K562 (cell line): Measurements from ENCODE around the gene LAG3. TPM values are rescaled to one million over a fixed set of nuclear protein-coding genes. Genes with fewer than 3 reads are reported as not detected.

Experiments used
- CEBPZ ChIP-seq: fragments of 150-350 bp; IDR thresholded peaks from 2 replicates; pipeline ENCODE4 v1.6.1; 2014; ENCODE audit warnings: low read depth, mild to moderate bottlenecking, low read length, borderline replicate concordance
- ELF2 ChIP-seq: fragments of 250-450 bp; sonication (Bioruptor Pico); IDR thresholded peaks from 2 replicates; pipeline ENCODE4 v1.5.0; 2021; ENCODE audit warnings: mild to moderate bottlenecking
- FOXK2 ChIP-seq, 2 experiments: fragments of 450-650 bp; IDR thresholded peaks in 1 of 2; conservative IDR thresholded peaks in 1 of 2; 2 replicates each; pipeline ENCODE4 v1.6.1; 2016; ENCODE audit warnings: low read depth in 2 of 2, mild to moderate bottlenecking in 1 of 2
- GABPA ChIP-seq: fragments of 200-800 bp; sonication (Bioruptor generic); conservative IDR thresholded peaks from 2 replicates; pipeline ENCODE4 v1.6.1; 2016; ENCODE audit warnings: low read depth, missing genetic modification characterization, missing compliant biosample characterization
- GATAD2A ChIP-seq: fragments of 450-650 bp; IDR thresholded peaks from 2 replicates; pipeline ENCODE4 v1.6.1; 2017
- HMG20A ChIP-seq: fragments of 450-650 bp; formaldehyde crosslinking; conservative IDR thresholded peaks from 2 replicates; pipeline ENCODE4 v1.4.0; 2020; ENCODE audit warnings: mild to moderate bottlenecking, mixed read lengths
- JUND ChIP-seq, 2 experiments: IDR thresholded peaks; 2 replicates in 1 of 2; 3 replicates in 1 of 2; pipeline ENCODE4 v1.6.1; 2011; ENCODE audit warnings: borderline replicate concordance in 2 of 2, low read depth in 2 of 2, low read length in 2 of 2, improper control_type of control experiment in 1 of 2, missing biosample characterization in 1 of 2, missing genetic modification characterization in 1 of 2, missing genetic modification reagents in 1 of 2
- MCM3 ChIP-seq: fragments of 450-650 bp; IDR thresholded peaks from 2 replicates; pipeline ENCODE4 v1.6.1; 2016
- RBM17 ChIP-seq: fragments of 200-400 bp; formaldehyde crosslinking; IDR thresholded peaks from 2 replicates; pipeline ENCODE4 v1.6.1; 2017; ENCODE audit warnings: low read depth, mild to moderate bottlenecking, low read length, borderline replicate concordance
- RBM25 ChIP-seq: fragments of 200-400 bp; formaldehyde crosslinking; IDR thresholded peaks from 2 replicates; pipeline ENCODE4 v1.6.1; 2018; ENCODE audit warnings: low read length, low read depth, moderate library complexity; ENCODE audit not compliant: severe bottlenecking
- RNF219 ChIP-seq: fragments of 250-450 bp; sonication (Bioruptor Pico); IDR thresholded peaks from 2 replicates; pipeline ENCODE4 v1.5.0; 2022; ENCODE audit warnings: mild to moderate bottlenecking
- RUNX1 ChIP-seq: sonication (generic); IDR thresholded peaks from 2 replicates; pipeline ENCODE4 v1.6.1; 2016; ENCODE audit warnings: antibody characterized with exemption, low read depth
- SIX5 ChIP-seq, 2 experiments: IDR thresholded peaks; 2 replicates each; pipeline ENCODE4 v1.6.1; 2011; ENCODE audit warnings: low read length in 2 of 2, borderline replicate concordance in 1 of 2, low read depth in 1 of 2, mild to moderate bottlenecking in 1 of 2, moderate library complexity in 1 of 2; ENCODE audit not compliant: insufficient read depth in 1 of 2
- SRSF1 ChIP-seq: fragments of 200-400 bp; formaldehyde crosslinking; IDR thresholded peaks from 2 replicates; pipeline ENCODE4 v1.6.1; 2017; ENCODE audit warnings: mild to moderate bottlenecking, low read depth, low read length, moderate library complexity
- SUPT5H ChIP-seq: fragments of 450-650 bp; IDR thresholded peaks from 2 replicates; pipeline ENCODE4 v1.6.1; 2016
- TFAM ChIP-seq: fragments of 250-450 bp; sonication (Bioruptor Pico); conservative IDR thresholded peaks from 2 replicates; pipeline ENCODE4 v1.5.0; 2021; ENCODE audit warnings: mild to moderate bottlenecking, moderate library complexity
- ZBTB2 ChIP-seq: fragments of 450-650 bp; IDR thresholded peaks from 2 replicates; pipeline ENCODE4 v1.6.1; 2016; ENCODE audit warnings: antibody characterized with exemption
- ZNF23 ChIP-seq: fragments of 250-450 bp; sonication (Bioruptor Pico); IDR thresholded peaks from 2 replicates; pipeline ENCODE4 v1.4.0; 2020; ENCODE audit warnings: mild to moderate bottlenecking
- ZNF274 ChIP-seq: IDR thresholded peaks from 2 replicates; pipeline ENCODE4 v1.6.1; 2011; ENCODE audit warnings: low read depth, mild to moderate bottlenecking, low read length, moderate library complexity, borderline replicate concordance
- ZNF75A ChIP-seq: fragments of 450-650 bp; formaldehyde crosslinking; IDR thresholded peaks from 2 replicates; pipeline ENCODE4 v1.4.0; 2020; ENCODE audit warnings: mild to moderate bottlenecking
- ZNF766 ChIP-seq: fragments of 200-800 bp; sonication (Bioruptor generic); conservative IDR thresholded peaks from 2 replicates; pipeline ENCODE4 v1.6.1; 2016; ENCODE audit warnings: missing genetic modification characterization, missing compliant biosample characterization
- ZNF778 ChIP-seq: fragments of 450-650 bp; formaldehyde crosslinking; IDR thresholded peaks from 2 replicates; pipeline ENCODE4 v1.4.0; 2020; ENCODE audit warnings: mild to moderate bottlenecking, moderate library complexity
- polyA plus RNA-seq, 8 experiments: library from polyadenylated mRNA; depleted of rRNA in 4 of 8; stranded (reverse) in 5 of 8; unstranded in 3 of 8; fragments of >200 nt; fragmentation: Nextera tagmentation in 2 of 8; fragmentation: Illumina TruSeq in 1 of 8; extraction: Ambion mirVana in 2 of 8; extraction: Trizol in 1 of 8; gene quantifications; 2 replicates each; pipeline versions ENCODE4 v1.2.1 to v1.2.3, GENCODE V29; 2011 to 2014; ENCODE audit warnings: inconsistent platforms in 1 of 8, missing spikeins in 1 of 8
- total RNA-seq, 7 experiments: library from RNA; depleted of rRNA in 6 of 7; stranded (reverse); fragments of >200 nt in 6 of 7; fragmentation: Illumina TruSeq in 2 of 7; extraction: Trizol in 2 of 7; gene quantifications; 2 replicates each; pipeline versions ENCODE4 v1.2.1 to v1.2.3, GENCODE V29; 2011 to 2021; ENCODE audit warnings: low replicate concordance in 1 of 7

LAG3 gene
- total and polyA plus RNA-seq, 9 of the 15 experiments (the other 6 are each of a cell fraction or from before 2014, with no cell fraction given) = 0.07 to 0.66 (median 0.09) TPM; not detected in 1

GRCh38 chr12:6766651-6767349, 5.5 kb upstream of the LAG3 start (continued):
- no peak for TF ChIP-seq ZNF274
- TF ChIP-seq ZNF778 = no peak
- no peak for TF ChIP-seq TFAM (CRISPR knock-in tag)
- no peak for TF ChIP-seq ZNF75A
- peak in 1 of 2 experiments; percentile 65; a peak in 2 of 4 replicates for TF ChIP-seq FOXK2 (conservative IDR thresholded peaks at IDR 0.05 in 1 of 2, IDR thresholded peaks at IDR 0.05 in 1 of 2; ENCODE audit: low read depth in 2 of 2)
- TF ChIP-seq SRSF1 = no peak
- no peak for TF ChIP-seq ZNF766
- TF ChIP-seq GATAD2A = no peak
- TF ChIP-seq RBM25 = no peak
- TF ChIP-seq CEBPZ = no peak
- no peak for TF ChIP-seq ZNF23 (CRISPR knock-in tag)
- TF ChIP-seq JUND (IDR thresholded peaks at IDR 0.05; ENCODE audit: borderline replicate concordance, low read depth, low read length) = no peak
- no peak for TF ChIP-seq JUND (tag; IDR thresholded peaks at IDR 0.05; ENCODE audit: borderline replicate concordance, low read depth, low read length)
- 0 out of 2 replicates have a peak, but pooled peaks have one; percentile 17 for TF ChIP-seq ELF2 (CRISPR knock-in tag)
- TF ChIP-seq RBM17 = no peak
- TF ChIP-seq SIX5 (IDR thresholded peaks at IDR 0.05; ENCODE audit: borderline replicate concordance in 1 of 2, insufficient read depth in 1 of 2, low read depth in 1 of 2, low read length in 2 of 2) = no peak
- TF ChIP-seq SUPT5H = 0 out of 2 replicates have a peak, but pooled peaks have one; percentile 32
- TF ChIP-seq HMG20A (CRISPR knock-in tag) = no peak
- TF ChIP-seq MCM3 = no peak
- TF ChIP-seq RNF219 (CRISPR knock-in tag) = no peak
- TF ChIP-seq RUNX1 = no peak
- peak; percentile 36; the same call in 1 of the 2 replicates for TF ChIP-seq GABPA (tag)
- no peak for TF ChIP-seq ZBTB2
